HepG2 (cell line): ENCODE results near the gene PPP1R12C. TPM values are rescaled to one million over a fixed set of nuclear protein-coding genes. Genes with fewer than 3 reads are reported as not detected.

Experiments
- ESRRA ChIP-seq: sonication (generic); formaldehyde crosslinking; IDR thresholded peaks from 2 replicates; pipeline ENCODE4 v1.5.1; 2020; ENCODE audit warnings: mild to moderate bottlenecking, low read depth, missing genetic modification reagents
- EZH2 ChIP-seq: conservative IDR thresholded peaks from 2 replicates; pipeline ENCODE4 v1.6.1; 2012; ENCODE audit warnings: mild to moderate bottlenecking, low read depth, low read length, moderate library complexity
- FOXJ3 ChIP-seq: sonication (generic); formaldehyde crosslinking; IDR thresholded peaks from 2 replicates; pipeline ENCODE4 v1.4.0; 2020; ENCODE audit warnings: missing genetic modification reagents, mild to moderate bottlenecking, borderline replicate concordance
- HNF4A ChIP-seq: sonication (generic); formaldehyde crosslinking; IDR thresholded peaks from 2 replicates; pipeline ENCODE4 v1.4.0; 2020; ENCODE audit warnings: missing genetic modification reagents
- HNRNPL ChIP-seq: fragments of 200-400 bp; formaldehyde crosslinking; IDR thresholded peaks from 2 replicates; pipeline ENCODE4 v1.6.1; 2017; ENCODE audit warnings: mild to moderate bottlenecking, low read depth, low read length
- KLF16 ChIP-seq, 2 experiments: sonication (generic) in 1 of 2; formaldehyde crosslinking in 1 of 2; IDR thresholded peaks; 2 replicates each; pipeline versions ENCODE4 v1.6.1 to v1.8.0; 2016 to 2023; ENCODE audit warnings: missing genetic modification reagents in 2 of 2, missing compliant biosample characterization in 1 of 2
- NKX3-1 ChIP-seq: sonication (generic); formaldehyde crosslinking; IDR thresholded peaks from 2 replicates; pipeline ENCODE4 v1.5.0; 2020; ENCODE audit warnings: missing genetic modification reagents
- PITX1 ChIP-seq: sonication (generic); formaldehyde crosslinking; IDR thresholded peaks from 2 replicates; pipeline ENCODE4 v1.5.1; 2020; ENCODE audit warnings: mild to moderate bottlenecking, missing genetic modification reagents
- SKIL ChIP-seq: sonication (generic); formaldehyde crosslinking; IDR thresholded peaks from 2 replicates; pipeline ENCODE4 v1.8.0; 2022; ENCODE audit warnings: missing genetic modification reagents, mild to moderate bottlenecking, moderate library complexity, borderline replicate concordance
- SOX5 ChIP-seq: IDR thresholded peaks from 2 replicates; pipeline ENCODE4 v1.6.1; 2016; ENCODE audit warnings: borderline replicate concordance
- THAP11 ChIP-seq: IDR thresholded peaks from 2 replicates; pipeline ENCODE4 v1.6.1; 2016; ENCODE audit warnings: missing biosample characterization, missing genetic modification reagents
- YY1 ChIP-seq: IDR thresholded peaks from 2 replicates; pipeline ENCODE4 v1.6.1; 2011; ENCODE audit warnings: low read length, low read depth, moderate library complexity, mild to moderate bottlenecking; ENCODE audit not compliant: insufficient read depth, insufficient replicate concordance
- ZIK1 ChIP-seq: sonication (generic); formaldehyde crosslinking; IDR thresholded peaks from 2 replicates; pipeline ENCODE4 v1.5.0; 2020; ENCODE audit warnings: mild to moderate bottlenecking, low read depth, missing genetic modification reagents, borderline replicate concordance
- ZKSCAN1 ChIP-seq: fragments of 150-350 bp; IDR thresholded peaks from 2 replicates; pipeline ENCODE4 v1.6.1; 2014; ENCODE audit warnings: low read length
- ZNF234 ChIP-seq: sonication (generic); formaldehyde crosslinking; conservative IDR thresholded peaks from 2 replicates; pipeline ENCODE4 v1.5.1; 2020; ENCODE audit warnings: mild to moderate bottlenecking, missing genetic modification reagents
- ZNF326 ChIP-seq: sonication (generic); formaldehyde crosslinking; IDR thresholded peaks from 2 replicates; pipeline ENCODE4 v1.4.0; 2020; ENCODE audit warnings: missing genetic modification reagents, borderline replicate concordance
- ZNF44 ChIP-seq: sonication (generic); formaldehyde crosslinking; IDR thresholded peaks from 2 replicates; pipeline ENCODE4 v1.5.1; 2020; ENCODE audit warnings: mild to moderate bottlenecking, missing genetic modification reagents
- ZNF562 ChIP-seq: sonication (generic); formaldehyde crosslinking; IDR thresholded peaks from 2 replicates; pipeline ENCODE4 v1.8.0; 2022; ENCODE audit warnings: missing genetic modification reagents, borderline replicate concordance
- ZNF672 ChIP-seq: sonication (generic); formaldehyde crosslinking; IDR thresholded peaks from 2 replicates; pipeline ENCODE4 v1.8.1; 2022; ENCODE audit warnings: missing genetic modification reagents
- ZSCAN30 ChIP-seq: sonication (generic); formaldehyde crosslinking; IDR thresholded peaks from 2 replicates; pipeline ENCODE4 v1.5.0; 2020; ENCODE audit warnings: mild to moderate bottlenecking, missing genetic modification reagents
- polyA plus RNA-seq, 8 experiments: library from polyadenylated mRNA; depleted of rRNA in 3 of 8; stranded (reverse) in 7 of 8; unstranded in 1 of 8; fragments of >200 nt; fragmentation: Illumina TruSeq in 4 of 8; extraction: Trizol in 4 of 8; gene quantifications; 2 replicates each; pipeline versions ENCODE4 v1.2.1 to v1.2.3, GENCODE V29; 2011 to 2016; ENCODE audit warnings: low read depth in 4 of 8, missing spikeins in 1 of 8, mixed read lengths in 1 of 8; ENCODE audit not compliant: insufficient read depth in 1 of 8
- total RNA-seq, 5 experiments: library from RNA; depleted of rRNA; stranded (reverse); fragments of >200 nt; fragmentation: Illumina TruSeq; extraction: Trizol; gene quantifications; 2 replicates each; pipeline ENCODE4 v1.2.3, GENCODE V29; 2016; ENCODE audit warnings: low read depth in 1 of 5
- TF ChIP-seq, protein P1 (sequence below): sonication (generic); formaldehyde crosslinking; conservative IDR thresholded peaks from 2 replicates; pipeline ENCODE4 v1.8.0; 2022; ENCODE audit warnings: missing genetic modification reagents
- TF ChIP-seq, protein P2 (sequence below): IDR thresholded peaks from 2 replicates; pipeline ENCODE4 v1.6.1; 2016; ENCODE audit warnings: control low read depth
- TF ChIP-seq, protein P3 (sequence below): IDR thresholded peaks from 2 replicates; pipeline ENCODE4 v1.6.1; 2018; ENCODE audit warnings: missing genetic modification reagents
- TF ChIP-seq, protein P4 (sequence below): sonication (generic); formaldehyde crosslinking; IDR thresholded peaks from 2 replicates; pipeline ENCODE4 v1.4.0; 2020; ENCODE audit warnings: missing genetic modification reagents; ENCODE audit errors: not compliant biosample characterization

PPP1R12C gene
- total and polyA plus RNA-seq, 2 of the 13 experiments (the other 11 are each of a cell fraction or from before 2014, with no cell fraction given) = 29.7 to 30.3 TPM

GRCh38 chr19:55062735-55063491, 54.5 kb downstream of the PPP1R12C start, which contains the start of gene RDH13 (continued):
- TF ChIP-seq, protein P1, sequence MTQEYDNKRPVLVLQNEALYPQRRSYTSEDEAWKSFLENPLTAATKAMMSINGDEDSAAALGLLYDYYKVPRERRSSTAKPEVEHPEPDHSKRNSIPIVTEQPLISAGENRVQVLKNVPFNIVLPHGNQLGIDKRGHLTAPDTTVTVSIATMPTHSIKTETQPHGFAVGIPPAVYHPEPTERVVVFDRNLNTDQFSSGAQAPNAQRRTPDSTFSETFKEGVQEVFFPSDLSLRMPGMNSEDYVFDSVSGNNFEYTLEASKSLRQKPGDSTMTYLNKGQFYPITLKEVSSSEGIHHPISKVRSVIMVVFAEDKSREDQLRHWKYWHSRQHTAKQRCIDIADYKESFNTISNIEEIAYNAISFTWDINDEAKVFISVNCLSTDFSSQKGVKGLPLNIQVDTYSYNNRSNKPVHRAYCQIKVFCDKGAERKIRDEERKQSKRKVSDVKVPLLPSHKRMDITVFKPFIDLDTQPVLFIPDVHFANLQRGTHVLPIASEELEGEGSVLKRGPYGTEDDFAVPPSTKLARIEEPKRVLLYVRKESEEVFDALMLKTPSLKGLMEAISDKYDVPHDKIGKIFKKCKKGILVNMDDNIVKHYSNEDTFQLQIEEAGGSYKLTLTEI = no peak
- TF ChIP-seq FOXJ3 (CRISPR knock-in tag) = no peak
- TF ChIP-seq ZIK1 (CRISPR knock-in tag) = no peak
- TF ChIP-seq ZNF234 (CRISPR knock-in tag) = no peak
- no peak for TF ChIP-seq ZNF326 (CRISPR knock-in tag)
- TF ChIP-seq THAP11 (CRISPR knock-in tag) = no peak
- no peak for TF ChIP-seq SOX5 (CRISPR knock-in tag)
- peak; percentile 9 for TF ChIP-seq YY1
- TF ChIP-seq HNRNPL = no peak
- TF ChIP-seq, protein P2, sequence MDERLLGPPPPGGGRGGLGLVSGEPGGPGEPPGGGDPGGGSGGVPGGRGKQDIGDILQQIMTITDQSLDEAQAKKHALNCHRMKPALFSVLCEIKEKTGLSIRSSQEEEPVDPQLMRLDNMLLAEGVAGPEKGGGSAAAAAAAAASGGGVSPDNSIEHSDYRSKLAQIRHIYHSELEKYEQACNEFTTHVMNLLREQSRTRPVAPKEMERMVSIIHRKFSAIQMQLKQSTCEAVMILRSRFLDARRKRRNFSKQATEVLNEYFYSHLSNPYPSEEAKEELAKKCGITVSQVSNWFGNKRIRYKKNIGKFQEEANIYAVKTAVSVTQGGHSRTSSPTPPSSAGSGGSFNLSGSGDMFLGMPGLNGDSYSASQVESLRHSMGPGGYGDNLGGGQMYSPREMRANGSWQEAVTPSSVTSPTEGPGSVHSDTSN (CRISPR knock-in tag) = no peak
- TF ChIP-seq, protein P3, sequence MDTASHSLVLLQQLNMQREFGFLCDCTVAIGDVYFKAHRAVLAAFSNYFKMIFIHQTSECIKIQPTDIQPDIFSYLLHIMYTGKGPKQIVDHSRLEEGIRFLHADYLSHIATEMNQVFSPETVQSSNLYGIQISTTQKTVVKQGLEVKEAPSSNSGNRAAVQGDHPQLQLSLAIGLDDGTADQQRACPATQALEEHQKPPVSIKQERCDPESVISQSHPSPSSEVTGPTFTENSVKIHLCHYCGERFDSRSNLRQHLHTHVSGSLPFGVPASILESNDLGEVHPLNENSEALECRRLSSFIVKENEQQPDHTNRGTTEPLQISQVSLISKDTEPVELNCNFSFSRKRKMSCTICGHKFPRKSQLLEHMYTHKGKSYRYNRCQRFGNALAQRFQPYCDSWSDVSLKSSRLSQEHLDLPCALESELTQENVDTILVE (CRISPR knock-in tag) = no peak
- TF ChIP-seq PITX1 (CRISPR knock-in tag) = no peak
- no peak for TF ChIP-seq ZNF44 (CRISPR knock-in tag)
- TF ChIP-seq, protein P4, sequence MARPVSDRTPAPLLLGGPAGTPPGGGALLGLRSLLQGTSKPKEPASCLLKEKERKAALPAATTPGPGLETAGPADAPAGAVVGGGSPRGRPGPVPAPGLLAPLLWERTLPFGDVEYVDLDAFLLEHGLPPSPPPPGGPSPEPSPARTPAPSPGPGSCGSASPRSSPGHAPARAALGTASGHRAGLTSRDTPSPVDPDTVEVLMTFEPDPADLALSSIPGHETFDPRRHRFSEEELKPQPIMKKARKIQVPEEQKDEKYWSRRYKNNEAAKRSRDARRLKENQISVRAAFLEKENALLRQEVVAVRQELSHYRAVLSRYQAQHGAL = no peak
- no peak for TF ChIP-seq HNF4A
- no peak for TF ChIP-seq ZSCAN30 (CRISPR knock-in tag)
- peak; percentile 77 for TF ChIP-seq ESRRA (CRISPR knock-in tag)
- TF ChIP-seq ZNF562 = no peak
- TF ChIP-seq EZH2 = no peak
- TF ChIP-seq SKIL (CRISPR knock-in tag) = no peak
- no peak for TF ChIP-seq KLF16 (CRISPR knock-in tag; IDR thresholded peaks at IDR 0.05)
- TF ChIP-seq NKX3-1 (CRISPR knock-in tag) = no peak
- TF ChIP-seq ZKSCAN1 = no peak
- TF ChIP-seq ZNF672 (CRISPR knock-in tag) = no peak
